GM23338 (cell line): ENCODE data around the gene HMG20B.
"Not testable (repeated sequence)": the region's sequence is repeated elsewhere in the genome, so short reads cannot be mapped to it uniquely, and the experiment has no call there.

Experiments used
- CTCF ChIP-seq, 2 experiments: fragments of 200-600 bp in 1 of 2; sonication (generic) in 1 of 2; conservative IDR thresholded peaks; 2 replicates each; pipeline versions ENCODE4 v1.5.1 to v1.6.1; 2016 to 2017; ENCODE audit warnings: antibody characterized with exemption in 2 of 2, low read depth in 2 of 2, mild to moderate bottlenecking in 2 of 2, moderate library complexity in 1 of 2
- EZH2 ChIP-seq: fragments of 200-600 bp; sonication (generic); IDR thresholded peaks from one replicate; pipeline ENCODE4 v1.8.0; 2017; ENCODE audit warnings: antibody characterized with exemption, mild to moderate bottlenecking, low read depth; ENCODE audit not compliant: unreplicated experiment
- EZH2phosphoT487 ChIP-seq: fragments of 200-600 bp; sonication (generic); IDR thresholded peaks from one replicate; pipeline ENCODE4 v1.8.1; 2018; ENCODE audit warnings: antibody characterized with exemption; ENCODE audit not compliant: unreplicated experiment
- JUNB ChIP-seq: IDR thresholded peaks from one replicate; pipeline ENCODE4 v1.6.1; 2016; ENCODE audit warnings: antibody characterized with exemption; ENCODE audit not compliant: unreplicated experiment
- POLR2AphosphoS5 ChIP-seq: IDR thresholded peaks from 2 replicates; pipeline ENCODE4 v1.6.1; 2016; ENCODE audit warnings: antibody characterized with exemption, low read depth
- REST ChIP-seq: IDR thresholded peaks from one replicate; pipeline ENCODE4 v1.6.1; 2018; ENCODE audit warnings: antibody characterized with exemption; ENCODE audit not compliant: unreplicated experiment
- STAT1 ChIP-seq: IDR thresholded peaks from one replicate; pipeline ENCODE4 v1.6.1; 2016; ENCODE audit warnings: antibody characterized with exemption; ENCODE audit not compliant: unreplicated experiment
- ZNF331 ChIP-seq: fragments of 250-450 bp; sonication (Bioruptor Pico); IDR thresholded peaks from 2 replicates; pipeline ENCODE4 v1.5.0; 2020; ENCODE audit warnings: low read depth, mild to moderate bottlenecking, moderate library complexity
- TF ChIP-seq, protein P1 (sequence below): fragments of 250-450 bp; sonication (Bioruptor Pico); IDR thresholded peaks from 2 replicates; pipeline ENCODE4 v1.5.0; 2020; ENCODE audit warnings: mild to moderate bottlenecking, moderate library complexity

- not testable (repeated sequence) for TF ChIP-seq CTCF (conservative IDR thresholded peaks at IDR 0.05; ENCODE audit: low read depth in 2 of 2); EZH2phosphoT487; STAT1; EZH2; POLR2AphosphoS5; REST; ZNF331 (CRISPR knock-in tag); JUNB
- TF ChIP-seq, protein P1, sequence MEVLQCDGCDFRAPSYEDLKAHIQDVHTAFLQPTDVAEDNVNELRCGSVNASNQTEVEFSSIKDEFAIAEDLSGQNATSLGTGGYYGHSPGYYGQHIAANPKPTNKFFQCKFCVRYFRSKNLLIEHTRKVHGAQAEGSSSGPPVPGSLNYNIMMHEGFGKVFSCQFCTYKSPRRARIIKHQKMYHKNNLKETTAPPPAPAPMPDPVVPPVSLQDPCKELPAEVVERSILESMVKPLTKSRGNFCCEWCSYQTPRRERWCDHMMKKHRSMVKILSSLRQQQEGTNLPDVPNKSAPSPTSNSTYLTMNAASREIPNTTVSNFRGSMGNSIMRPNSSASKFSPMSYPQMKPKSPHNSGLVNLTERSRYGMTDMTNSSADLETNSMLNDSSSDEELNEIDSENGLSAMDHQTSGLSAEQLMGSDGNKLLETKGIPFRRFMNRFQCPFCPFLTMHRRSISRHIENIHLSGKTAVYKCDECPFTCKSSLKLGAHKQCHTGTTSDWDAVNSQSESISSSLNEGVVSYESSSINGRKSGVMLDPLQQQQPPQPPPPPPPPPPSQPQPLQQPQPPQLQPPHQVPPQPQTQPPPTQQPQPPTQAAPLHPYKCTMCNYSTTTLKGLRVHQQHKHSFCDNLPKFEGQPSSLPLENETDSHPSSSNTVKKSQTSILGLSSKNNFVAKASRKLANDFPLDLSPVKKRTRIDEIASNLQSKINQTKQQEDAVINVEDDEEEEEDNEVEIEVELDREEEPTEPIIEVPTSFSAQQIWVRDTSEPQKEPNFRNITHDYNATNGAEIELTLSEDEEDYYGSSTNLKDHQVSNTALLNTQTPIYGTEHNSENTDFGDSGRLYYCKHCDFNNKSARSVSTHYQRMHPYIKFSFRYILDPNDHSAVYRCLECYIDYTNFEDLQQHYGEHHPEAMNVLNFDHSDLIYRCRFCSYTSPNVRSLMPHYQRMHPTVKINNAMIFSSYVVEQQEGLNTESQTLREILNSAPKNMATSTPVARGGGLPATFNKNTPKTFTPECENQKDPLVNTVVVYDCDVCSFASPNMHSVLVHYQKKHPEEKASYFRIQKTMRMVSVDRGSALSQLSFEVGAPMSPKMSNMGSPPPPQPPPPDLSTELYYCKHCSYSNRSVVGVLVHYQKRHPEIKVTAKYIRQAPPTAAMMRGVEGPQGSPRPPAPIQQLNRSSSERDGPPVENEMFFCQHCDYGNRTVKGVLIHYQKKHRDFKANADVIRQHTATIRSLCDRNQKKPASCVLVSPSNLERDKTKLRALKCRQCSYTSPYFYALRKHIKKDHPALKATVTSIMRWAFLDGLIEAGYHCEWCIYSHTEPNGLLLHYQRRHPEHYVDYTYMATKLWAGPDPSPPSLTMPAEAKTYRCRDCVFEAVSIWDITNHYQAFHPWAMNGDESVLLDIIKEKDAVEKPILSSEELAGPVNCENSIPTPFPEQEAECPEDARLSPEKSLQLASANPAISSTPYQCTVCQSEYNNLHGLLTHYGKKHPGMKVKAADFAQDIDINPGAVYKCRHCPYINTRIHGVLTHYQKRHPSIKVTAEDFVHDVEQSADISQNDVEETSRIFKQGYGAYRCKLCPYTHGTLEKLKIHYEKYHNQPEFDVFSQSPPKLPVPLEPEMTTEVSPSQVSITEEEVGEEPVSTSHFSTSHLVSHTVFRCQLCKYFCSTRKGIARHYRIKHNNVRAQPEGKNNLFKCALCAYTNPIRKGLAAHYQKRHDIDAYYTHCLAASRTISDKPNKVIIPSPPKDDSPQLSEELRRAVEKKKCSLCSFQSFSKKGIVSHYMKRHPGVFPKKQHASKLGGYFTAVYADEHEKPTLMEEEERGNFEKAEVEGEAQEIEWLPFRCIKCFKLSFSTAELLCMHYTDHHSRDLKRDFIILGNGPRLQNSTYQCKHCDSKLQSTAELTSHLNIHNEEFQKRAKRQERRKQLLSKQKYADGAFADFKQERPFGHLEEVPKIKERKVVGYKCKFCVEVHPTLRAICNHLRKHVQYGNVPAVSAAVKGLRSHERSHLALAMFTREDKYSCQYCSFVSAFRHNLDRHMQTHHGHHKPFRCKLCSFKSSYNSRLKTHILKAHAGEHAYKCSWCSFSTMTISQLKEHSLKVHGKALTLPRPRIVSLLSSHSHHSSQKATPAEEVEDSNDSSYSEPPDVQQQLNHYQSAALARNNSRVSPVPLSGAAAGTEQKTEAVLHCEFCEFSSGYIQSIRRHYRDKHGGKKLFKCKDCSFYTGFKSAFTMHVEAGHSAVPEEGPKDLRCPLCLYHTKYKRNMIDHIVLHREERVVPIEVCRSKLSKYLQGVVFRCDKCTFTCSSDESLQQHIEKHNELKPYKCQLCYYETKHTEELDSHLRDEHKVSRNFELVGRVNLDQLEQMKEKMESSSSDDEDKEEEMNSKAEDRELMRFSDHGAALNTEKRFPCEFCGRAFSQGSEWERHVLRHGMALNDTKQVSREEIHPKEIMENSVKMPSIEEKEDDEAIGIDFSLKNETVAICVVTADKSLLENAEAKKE: not testable (repeated sequence)
These were observed 2.7 kb upstream of the HMG20B start for GRCh38 chr19:3570042-3570441.
